ENCODE data around the gene ASB7. TPM values are rescaled to one million over a fixed set of nuclear protein-coding genes. Genes with fewer than 3 reads are reported as not detected.
A peak's percentile ranks its signal among the peaks of the same experiment; 100 is the strongest.
"Not testable (repeated sequence)": the region's sequence is repeated elsewhere in the genome, so short reads cannot be mapped to it uniquely, and the experiment has no call there.

ASB7 gene
- polyA plus RNA-seq, 10 donors, result 7.6 to 10.6 (median 8.8) TPM

GRCh38 chr15:100648951-100649350 lies 46.6 kb downstream of the ASB7 start:
- DNase-seq, result no peak

- DNase-seq, result no peak
Measured at GRCh38 chr15:100650685-100651084, 48.3 kb downstream of the ASB7 start.

GRCh38 chr15:100651253-100651652 lies 48.9 kb downstream of the ASB7 start:
- DNase-seq, result peak; percentile 41 to 83 (median 64)

GRCh38 chr15:100652116-100652515 lies 49.7 kb downstream of the ASB7 start:
- DNase-seq, result peak in 2 of 3 donors; percentile 23 to 58

GRCh38 chr15:100653608-100654007 lies 51.2 kb downstream of the ASB7 start:
- DNase-seq, result no peak

- DNase-seq, result no peak
Measured at GRCh38 chr15:100658895-100659294, 56.5 kb downstream of the ASB7 start.

- DNase-seq, result no peak
Measured at GRCh38 chr15:100661156-100661555, 58.8 kb downstream of the ASB7 start.

- DNase-seq, result peak in 1 of 3 donors; percentile 45
Measured at GRCh38 chr15:100663086-100663914, 60.9 kb downstream of the ASB7 start.

- DNase-seq, result peak in 1 of 3 donors; percentile 73
Measured at GRCh38 chr15:100663915-100664281, 61.5 kb downstream of the ASB7 start.

GRCh38 chr15:100665570-100665969 lies 63.2 kb downstream of the ASB7 start:
- peak in 1 of 3 donors; percentile 54 for DNase-seq

- peak; percentile 59 to 95 (median 89) for DNase-seq
Measured at GRCh38 chr15:100667405-100668347, 65.3 kb downstream of the ASB7 start.

- peak in 1 of 3 donors; percentile 69 for DNase-seq
Measured at GRCh38 chr15:100668348-100668745, 66.0 kb downstream of the ASB7 start.

- DNase-seq, result no peak
Measured at GRCh38 chr15:100669260-100669659, 66.9 kb downstream of the ASB7 start.

GRCh38 chr15:100670505-100671021 lies 68.2 kb downstream of the ASB7 start:
- DNase-seq, result no peak

- DNase-seq, result no peak
Measured at GRCh38 chr15:100671124-100671680, 68.8 kb downstream of the ASB7 start.

- DNase-seq, result peak in 1 of 3 donors; percentile 71
Measured at GRCh38 chr15:100671858-100672543, 69.6 kb downstream of the ASB7 start.

GRCh38 chr15:100672959-100673358 lies 70.6 kb downstream of the ASB7 start:
- no peak for DNase-seq

- not testable (repeated sequence) for DNase-seq
Measured at GRCh38 chr15:100679151-100679550, 76.8 kb downstream of the ASB7 start.

GRCh38 chr15:100680726-100681125 lies 78.3 kb downstream of the ASB7 start:
- DNase-seq, result no peak

GRCh38 chr15:100681335-100681746 lies 79.0 kb downstream of the ASB7 start:
- DNase-seq, result no peak

- no peak for DNase-seq
Measured at GRCh38 chr15:100682468-100682867, 80.1 kb downstream of the ASB7 start.

All from muscle of back (tissue), 11 donors.